ENCODE results near the gene TRIP12.
"Not testable (repeated sequence)": the region's sequence is repeated elsewhere in the genome, so short reads cannot be mapped to it uniquely, and the experiment has no call there.

Gene TRIP12

GRCh38 chr2:229920011-229920641 lies 1.7 kb downstream of the TRIP12 start:
- peak; percentile 51 for FAIRE-seq

- no peak for FAIRE-seq
These were observed 4.0 kb downstream of the TRIP12 start for GRCh38 chr2:229917793-229918192.

GRCh38 chr2:229914171-229914570 lies 7.6 kb downstream of the TRIP12 start:
- no peak for FAIRE-seq

- no peak for FAIRE-seq
These were observed 10.9 kb downstream of the TRIP12 start for GRCh38 chr2:229910832-229911412.

GRCh38 chr2:229910147-229910831 lies 11.5 kb downstream of the TRIP12 start:
- peak; percentile 61 for FAIRE-seq

- FAIRE-seq = no peak
These were observed 12.7 kb downstream of the TRIP12 start for GRCh38 chr2:229909090-229909489.

GRCh38 chr2:229905601-229906000 lies 16.2 kb downstream of the TRIP12 start:
- FAIRE-seq = no peak

GRCh38 chr2:229903037-229903436 lies 18.8 kb downstream of the TRIP12 start:
- FAIRE-seq = no peak

GRCh38 chr2:229901819-229902218 lies 20.0 kb downstream of the TRIP12 start:
- no peak for FAIRE-seq

GRCh38 chr2:229900514-229900913 lies 21.3 kb downstream of the TRIP12 start:
- FAIRE-seq = not testable (repeated sequence)

GRCh38 chr2:229900012-229900411 lies 21.8 kb downstream of the TRIP12 start:
- FAIRE-seq = no peak

- FAIRE-seq = no peak
These were observed 22.2 kb downstream of the TRIP12 start for GRCh38 chr2:229899604-229900003.

- no peak for FAIRE-seq
These were observed 25.0 kb downstream of the TRIP12 start for GRCh38 chr2:229896857-229897256.

GRCh38 chr2:229889023-229889422 lies 32.8 kb downstream of the TRIP12 start:
- FAIRE-seq = no peak

GRCh38 chr2:229888031-229888430 lies 33.8 kb downstream of the TRIP12 start:
- no peak for FAIRE-seq

- no peak for FAIRE-seq
These were observed 34.4 kb downstream of the TRIP12 start for GRCh38 chr2:229887441-229887840.

- no peak for FAIRE-seq
These were observed 36.8 kb downstream of the TRIP12 start for GRCh38 chr2:229884775-229885699.

GRCh38 chr2:229882583-229882982 lies 39.2 kb downstream of the TRIP12 start:
- no peak for FAIRE-seq

GRCh38 chr2:229880892-229881586 lies 40.8 kb downstream of the TRIP12 start:
- no peak for FAIRE-seq

GRCh38 chr2:229879191-229879950 lies 42.4 kb downstream of the TRIP12 start:
- no peak for FAIRE-seq

GRCh38 chr2:229875549-229875948 lies 46.3 kb downstream of the TRIP12 start:
- no peak for FAIRE-seq

- peak; percentile 66 for FAIRE-seq
These were observed 47.2 kb downstream of the TRIP12 start for GRCh38 chr2:229874647-229875046.

All from islet of Langerhans (tissue), 1 donor.